Activated T-cell treated with anti-CD3 and anti-CD28 coated beads, Interleukin-2, amount 50 U/mL, for 72 hours (primary cell): ENCODE results near the gene ACRBP. TPM values are rescaled to one million over a fixed set of nuclear protein-coding genes. Genes with fewer than 3 reads are reported as not detected.
"Not testable (repeated sequence)": the region's sequence is repeated elsewhere in the genome, so short reads cannot be mapped to it uniquely, and the experiment has no call there.

Experiments used
- ATAC-seq, 2 donors: fragments of 150-1000 bp; cut with Tn5 transposase; replicated peaks in 1 of 2; 2 replicates each; pipeline ENCODE4 v1.10.0; 2021; ENCODE audit warnings: moderate library complexity in 2 of 2, mild to moderate bottlenecking in 1 of 2
- DNase-seq, 2 donors: peaks; one replicate each; pipeline ENCODE4 v3.0.0; 2021 to 2022; ENCODE audit warnings: mixed read lengths in 1 of 2
- H3K27ac Mint-ChIP-seq: one replicate; pipeline ENCODE4 v1.8.0; 2022; ENCODE audit warnings: mild to moderate bottlenecking, moderate library complexity, mixed read lengths
- H3K27me3 Mint-ChIP-seq: one replicate; pipeline ENCODE4 v1.8.0; 2022; ENCODE audit warnings: low read depth, mixed read lengths
- H3K36me3 Mint-ChIP-seq, 2 donors: one replicate each; pipeline ENCODE4 v1.8.0; 2022; ENCODE audit warnings: mixed read lengths in 2 of 2, mild to moderate bottlenecking in 1 of 2; ENCODE audit not compliant: insufficient read depth in 2 of 2
- H3K4me1 Mint-ChIP-seq: one replicate; pipeline ENCODE4 v1.8.0; 2022; ENCODE audit warnings: low read depth, mixed read lengths
- H3K4me3 Mint-ChIP-seq, 2 donors: one replicate each; pipeline ENCODE4 v1.8.0; 2022; ENCODE audit warnings: mild to moderate bottlenecking in 2 of 2, mixed read lengths in 2 of 2, moderate library complexity in 2 of 2
- H3K9me3 Mint-ChIP-seq, 2 donors: one replicate each; pipeline ENCODE4 v1.8.0; 2022; ENCODE audit warnings: mixed read lengths in 2 of 2
- total RNA-seq, 2 donors: library from RNA; stranded (reverse); gene quantifications; one replicate each; pipeline ENCODE4 v1.2.3, GENCODE V29; 2022

Gene ACRBP
- total RNA-seq, 2 donors from 2014 or later = 5.2 to 6.1 TPM

- ATAC-seq (peak; percentile 31 to 41), DNase-seq (peak; percentile 66 to 67)
- H3K27me3 Mint-ChIP-seq = no peaks in the 10 kb centered on the region
- no peaks in the 10 kb centered on the region for H3K9me3 Mint-ChIP-seq
- H3K4me1 Mint-ChIP-seq = peaks cover 42% of the 10 kb centered on the region
- peaks cover 23 to 28% of the 10 kb centered on the region in 2 donors for H3K36me3 Mint-ChIP-seq
- no peak overlapping the region for H3K4me3 Mint-ChIP-seq
- H3K27ac Mint-ChIP-seq = no peak overlapping the region
Observed at GRCh38 chr12:6606331-6607131, 40.7 kb downstream of the ACRBP start.

- H3K36me3 Mint-ChIP-seq = peaks cover 31 to 33% of the 10 kb centered on the region in 2 donors
- ATAC-seq (peak; percentile 38 to 51), DNase-seq (peak; percentile 50 to 52)
- H3K27me3 Mint-ChIP-seq = no peaks in the 10 kb centered on the region
- no peak overlapping the region for H3K4me3 Mint-ChIP-seq
- H3K4me1 Mint-ChIP-seq = peaks cover 47% of the 10 kb centered on the region
- peak overlapping the region; percentile 95 for H3K27ac Mint-ChIP-seq
- no peaks in the 10 kb centered on the region for H3K9me3 Mint-ChIP-seq
Observed at GRCh38 chr12:6605421-6606330, 41.6 kb downstream of the ACRBP start.

- no peak for ATAC-seq
- no peak for DNase-seq
- peak overlapping the region; percentile 95 for H3K27ac Mint-ChIP-seq
- H3K4me3 Mint-ChIP-seq = no peak overlapping the region
- H3K4me1 Mint-ChIP-seq = peaks cover 47% of the 10 kb centered on the region
- no peaks in the 10 kb centered on the region for H3K27me3 Mint-ChIP-seq
- no peaks in the 10 kb centered on the region for H3K9me3 Mint-ChIP-seq
- H3K36me3 Mint-ChIP-seq = peaks cover 40 to 43% of the 10 kb centered on the region in 2 donors
Observed at GRCh38 chr12:6604259-6605029, 42.8 kb downstream of the ACRBP start.

GRCh38 chr12:6603095-6603567 lies 44.1 kb downstream of the ACRBP start:
- Mint-ChIP-seq H3K36me3 (peaks cover 41 to 50% of the 10 kb centered on the region in 2 donors), H3K4me1 (peaks cover 47% of the 10 kb centered on the region), H3K27me3 (no peaks in the 10 kb centered on the region), H3K9me3 (no peaks in the 10 kb centered on the region), H3K27ac (peak overlapping the region; percentile 95), H3K4me3 (no peak overlapping the region)
- ATAC-seq (no peak), DNase-seq (peak; percentile 37 to 41)

- Mint-ChIP-seq H3K4me3 (no peak overlapping the region), H3K4me1 (peaks cover 47% of the 10 kb centered on the region)
- no peak for DNase-seq
Observed at GRCh38 chr12:6602526-6602925, 44.7 kb downstream of the ACRBP start.

GRCh38 chr12:6595673-6596072 lies 51.6 kb downstream of the ACRBP start:
- not testable (repeated sequence) for H3K9me3 Mint-ChIP-seq, ATAC-seq, DNase-seq, H3K4me1 Mint-ChIP-seq, H3K4me3 Mint-ChIP-seq, H3K27me3 Mint-ChIP-seq
- Mint-ChIP-seq H3K36me3 (peaks cover 44 to 73% of the 10 kb centered on the region in 2 donors), H3K27ac (peak overlapping the region; percentile 9)

More at GRCh38 chr12:6602526-6602925, 44.7 kb downstream of the ACRBP start:
- H3K9me3 Mint-ChIP-seq = no peaks in the 10 kb centered on the region
- no peak for ATAC-seq
- no peaks in the 10 kb centered on the region for H3K27me3 Mint-ChIP-seq
- H3K27ac Mint-ChIP-seq = peak overlapping the region; percentile 95
- peaks cover 46 to 55% of the 10 kb centered on the region in 2 donors for H3K36me3 Mint-ChIP-seq

- ATAC-seq = no peak
- H3K27me3 Mint-ChIP-seq = no peaks in the 10 kb centered on the region
- H3K36me3 Mint-ChIP-seq = peaks cover 39 to 77% of the 10 kb centered on the region in 2 donors
- no peaks in the 10 kb centered on the region for H3K4me1 Mint-ChIP-seq
- H3K27ac Mint-ChIP-seq = peak overlapping the region; percentile 76
- no peak for DNase-seq
- no peak overlapping the region for H3K4me3 Mint-ChIP-seq
- no peaks in the 10 kb centered on the region for H3K9me3 Mint-ChIP-seq
Observed at GRCh38 chr12:6592087-6592486, 55.1 kb downstream of the ACRBP start.

Other genes starting within 250 kb of the ACRBP start
- gene CD27, start 202.5 kb downstream of the ACRBP start, total RNA-seq = 10 to 100 TPM; 53.1 to 90.5 TPM
- 10 to 100 TPM; 26.0 to 29.6 TPM for gene TAPBPL, start 195.4 kb downstream of the ACRBP start, total RNA-seq
- gene VAMP1, start 176.8 kb downstream of the ACRBP start, total RNA-seq = 10 to 100 TPM; 51.2 to 53.1 TPM
- 100 to 1,000 TPM; 170 to 179 TPM for gene MRPL51, start 154.2 kb downstream of the ACRBP start, total RNA-seq
- 100 to 1,000 TPM; 156 to 168 TPM for gene NCAPD2, start 153.3 kb downstream of the ACRBP start, total RNA-seq
- 1,000 to 10,000 TPM; 4,101 to 4,234 TPM for gene GAPDH, start 112.9 kb downstream of the ACRBP start, total RNA-seq
- gene IFFO1, start 91.4 kb downstream of the ACRBP start, total RNA-seq = 10 to 100 TPM; 14.2 to 17.0 TPM
- gene NOP2, start 79.1 kb downstream of the ACRBP start, total RNA-seq = 10 to 100 TPM; 76.9 to 89.8 TPM
- gene CHD4, start 40.1 kb downstream of the ACRBP start, total RNA-seq = 100 to 1,000 TPM; 292 to 299 TPM
- 1 to 10 TPM; 4.1 to 8.9 TPM for gene LPAR5, start 11.5 kb downstream of the ACRBP start, total RNA-seq
- gene ING4, start 15.7 kb upstream of the ACRBP start, total RNA-seq = 10 to 100 TPM; 27.6 to 28.0 TPM
- gene ZNF384, start 41.9 kb upstream of the ACRBP start, total RNA-seq = 10 to 100 TPM; 78.1 to 82.2 TPM
- under 1 TPM; 0.58 to 0.76 TPM for gene PIANP, start 53.4 kb upstream of the ACRBP start, total RNA-seq
- 10 to 100 TPM; 30.2 to 39.7 TPM for gene COPS7A, start 76.6 kb upstream of the ACRBP start, total RNA-seq
- gene MLF2, start 105.7 kb upstream of the ACRBP start, total RNA-seq = 100 to 1,000 TPM; 122 to 134 TPM
- gene PTMS, start 118.9 kb upstream of the ACRBP start, total RNA-seq = 100 to 1,000 TPM; 119 to 154 TPM
- gene LAG3, start 125.1 kb upstream of the ACRBP start, total RNA-seq = 100 to 1,000 TPM; 117 to 188 TPM
- gene CD4, start 142.1 kb upstream of the ACRBP start, total RNA-seq = 100 to 1,000 TPM; 126 to 141 TPM
- under 1 TPM; 0.72 to 0.93 TPM for gene GPR162, start 174.4 kb upstream of the ACRBP start, total RNA-seq
- gene P3H3, start 181.0 kb upstream of the ACRBP start, total RNA-seq = 1 to 10 TPM; 2.2 to 2.6 TPM
- gene GNB3, start 193.5 kb upstream of the ACRBP start, total RNA-seq = 1 to 10 TPM in 1 of 2 donors, under 1 TPM in 1; 0.95 to 1.3 TPM
- gene CDCA3, start 203.9 kb upstream of the ACRBP start, total RNA-seq = 10 to 100 TPM; 67.7 to 94.8 TPM
- 100 to 1,000 TPM in 1 of 2 donors, 10 to 100 TPM in 1; 98.0 to 105 TPM for gene USP5, start 204.7 kb upstream of the ACRBP start, total RNA-seq
- gene TPI1, start 220.1 kb upstream of the ACRBP start, total RNA-seq = 100 to 1,000 TPM; 504 to 562 TPM
- 10 to 100 TPM in 1 of 2 donors, 1 to 10 TPM in 1; 9.6 to 10.4 TPM for gene SPSB2, start 225.9 kb upstream of the ACRBP start, total RNA-seq